Raji (cell line): ENCODE results near the gene CEBPG.

Source experiments
- POLR2A ChIP-seq: IDR thresholded peaks from 2 replicates; pipeline ENCODE4 v1.6.1; 2011; ENCODE audit warnings: low read depth, low read length, control low read depth; ENCODE audit not compliant: insufficient read depth

CEBPG gene

DNA sequence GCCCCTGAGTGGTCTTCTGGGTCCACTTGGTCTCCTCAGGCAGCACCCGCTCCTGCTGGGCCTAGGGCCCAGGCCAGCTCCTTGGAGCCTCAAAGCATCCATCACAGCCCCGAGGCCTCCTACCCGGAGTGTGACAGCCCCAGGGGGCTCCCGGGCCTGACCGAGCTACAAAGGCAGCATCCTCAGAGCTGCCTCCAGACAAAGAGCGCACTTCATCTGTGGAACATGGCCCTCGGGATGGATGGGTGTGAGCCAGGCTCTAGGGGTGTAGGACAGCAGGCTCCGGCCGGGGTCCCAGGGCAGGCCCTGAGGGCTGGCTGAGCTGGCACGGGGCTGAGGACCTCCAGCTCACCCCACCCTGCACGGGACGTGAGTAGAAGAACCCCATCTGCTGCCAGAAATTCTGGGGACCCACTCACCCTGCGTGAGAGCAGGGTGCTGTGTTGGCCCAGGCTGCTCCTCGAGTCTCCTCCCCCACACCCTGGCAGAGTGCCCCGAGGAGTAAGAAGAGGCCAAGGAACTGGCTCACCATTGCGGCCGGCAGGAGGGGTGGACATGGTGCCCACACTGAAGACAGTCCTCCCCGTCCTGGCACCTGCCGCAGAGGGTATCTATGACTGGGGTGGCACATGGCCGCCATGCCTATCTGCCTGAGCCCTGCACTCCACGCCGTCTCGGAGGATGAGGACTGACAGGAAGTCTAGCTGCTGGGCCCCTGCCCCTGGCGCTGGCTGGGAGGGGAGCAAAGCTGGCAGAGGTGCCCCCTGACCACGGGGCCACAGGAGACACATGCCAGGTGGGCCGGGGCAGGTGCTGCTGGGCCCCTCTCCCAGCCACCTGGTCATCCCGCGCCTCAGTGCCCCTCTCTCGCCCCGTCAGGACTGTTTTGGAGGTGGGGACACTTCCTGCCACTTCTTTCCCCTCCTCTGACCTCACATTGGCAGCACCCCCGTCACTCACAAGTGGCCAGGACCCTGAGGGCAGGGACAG lies 22.3 kb downstream of the CEBPG start:
- TF ChIP-seq POLR2A = no peak

- no peak for TF ChIP-seq POLR2A
These were observed 23.4 kb downstream of the CEBPG start for GRCh38 chr19:33396701-33397535.

DNA sequence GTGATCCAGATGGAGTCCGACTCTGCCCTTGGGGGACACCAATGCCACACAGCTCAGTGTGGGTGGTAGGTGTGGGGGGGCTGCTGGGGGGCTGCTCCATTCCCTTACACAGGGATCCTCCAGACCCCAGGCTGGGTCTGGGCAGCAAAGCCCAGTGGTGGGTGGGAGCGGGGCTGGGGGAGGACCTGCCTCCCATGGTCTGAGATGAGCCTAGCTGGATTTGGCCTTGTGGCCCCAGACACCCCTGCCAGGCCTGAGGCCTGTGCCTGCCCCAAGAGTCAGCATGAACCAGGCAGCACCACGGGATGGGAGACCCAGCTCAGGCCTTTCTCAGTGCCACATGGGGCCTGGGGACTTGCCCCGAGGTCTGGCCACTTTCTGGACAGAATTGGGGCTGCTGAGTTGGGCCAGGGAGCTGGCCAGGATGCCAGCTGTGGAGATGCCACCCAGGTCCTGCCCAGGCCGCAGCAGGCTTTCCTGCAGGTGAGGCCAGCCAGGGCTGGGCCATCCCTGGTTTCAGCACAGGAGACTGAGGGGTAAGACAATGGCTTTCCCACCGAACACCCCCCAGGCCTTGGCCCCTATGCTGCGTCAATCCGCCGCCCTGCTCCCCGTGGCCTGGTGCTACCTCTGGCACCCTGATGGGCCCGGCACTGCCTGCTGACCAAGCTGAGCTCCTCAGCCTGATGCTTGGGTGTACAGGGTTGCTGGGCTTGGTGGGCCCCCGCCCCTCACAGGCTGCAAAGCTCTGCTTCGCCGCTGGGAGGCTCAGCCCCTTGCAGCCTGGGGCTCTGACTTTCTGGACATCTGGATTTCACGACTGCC lies 24.2 kb downstream of the CEBPG start:
- TF ChIP-seq POLR2A = no peak

- TF ChIP-seq POLR2A = no peak
These were observed 25.0 kb downstream of the CEBPG start for GRCh38 chr19:33398361-33399060.

GRCh38 chr19:33399081-33399744 lies 25.7 kb downstream of the CEBPG start:
- TF ChIP-seq POLR2A = no peak

DNA sequence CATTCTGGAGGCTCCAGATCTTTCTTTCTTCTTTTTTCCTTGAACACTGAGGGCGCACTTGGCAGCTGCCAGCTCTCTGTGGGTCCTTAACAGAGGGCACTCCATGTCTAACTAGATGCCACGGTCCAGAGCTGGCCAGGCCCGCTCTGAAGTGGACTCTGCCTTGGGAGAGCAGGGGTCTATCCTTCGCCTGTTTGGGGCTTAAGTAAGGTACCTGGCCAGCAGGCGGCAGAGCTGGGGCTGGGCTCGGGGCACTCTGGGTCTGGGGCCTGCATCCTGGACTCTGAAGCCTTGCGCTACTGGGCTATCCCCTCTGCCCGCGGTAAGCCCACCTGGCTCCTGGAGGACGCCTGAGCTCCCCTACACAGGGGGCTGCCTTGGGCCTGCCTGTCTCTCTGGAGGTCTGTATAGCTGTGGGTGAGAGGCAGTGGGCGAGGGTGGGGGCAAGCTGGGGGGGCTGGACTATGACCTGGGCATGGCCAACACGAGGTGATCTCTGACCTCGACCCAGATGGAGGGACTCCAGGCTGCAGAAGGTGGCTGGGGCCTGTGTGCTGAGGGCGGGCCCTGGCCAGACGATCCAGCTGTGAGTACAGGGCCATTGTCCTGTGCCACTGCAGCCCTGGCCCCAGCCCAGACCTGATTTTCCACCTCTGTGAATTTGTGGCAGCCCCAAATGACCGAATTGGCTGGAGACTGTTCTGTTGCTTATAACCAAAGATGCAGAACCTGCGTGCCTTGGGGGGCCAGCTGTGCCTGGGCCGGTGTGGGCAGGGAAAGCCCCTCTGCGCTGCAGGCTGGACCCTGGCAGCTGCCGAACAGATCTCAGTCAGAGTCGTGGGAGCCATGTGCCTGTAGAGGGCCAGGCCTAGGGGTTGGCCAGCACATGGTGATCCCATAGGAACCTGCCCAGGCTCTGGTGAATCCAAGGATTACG lies 26.5 kb downstream of the CEBPG start:
- no peak for TF ChIP-seq POLR2A

GRCh38 chr19:33400856-33401682 lies 27.6 kb downstream of the CEBPG start:
- no peak for TF ChIP-seq POLR2A

DNA sequence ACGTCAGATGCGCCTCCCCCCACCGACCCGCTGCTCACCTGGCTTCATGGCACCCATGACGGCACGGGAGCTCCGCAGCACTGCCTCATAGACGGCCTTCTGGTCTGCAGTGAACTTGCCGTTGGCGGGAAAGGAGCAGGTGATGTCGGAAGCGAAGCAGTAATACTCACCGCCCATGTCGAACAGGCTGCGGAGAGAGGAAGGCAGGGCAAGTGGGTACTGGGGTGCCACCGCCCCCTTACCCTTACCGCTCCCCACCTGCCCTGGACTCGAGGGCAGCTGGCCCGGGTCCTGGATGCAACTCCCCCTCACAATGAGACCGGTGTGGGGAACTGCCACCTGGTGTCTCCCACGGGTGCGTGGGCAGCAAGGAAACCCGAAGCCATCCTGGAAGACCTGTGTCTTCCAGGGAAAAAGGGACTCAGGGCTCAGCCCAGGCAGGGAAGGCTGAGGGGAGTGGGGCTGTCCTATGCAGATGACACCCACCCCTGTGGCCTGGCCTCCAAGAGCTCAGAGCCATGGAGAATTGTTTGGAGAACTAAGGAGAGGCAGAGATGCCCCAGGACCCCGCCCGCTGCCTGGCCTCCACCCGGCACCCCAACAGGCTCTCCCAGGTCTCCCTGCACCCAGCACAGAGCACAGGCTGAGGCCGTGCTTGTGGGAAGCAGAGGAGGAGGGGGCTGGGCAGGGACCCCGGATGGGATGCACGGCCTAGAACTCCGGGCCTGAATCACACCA lies 28.3 kb downstream of the CEBPG start:
- TF ChIP-seq POLR2A = no peak

DNA sequence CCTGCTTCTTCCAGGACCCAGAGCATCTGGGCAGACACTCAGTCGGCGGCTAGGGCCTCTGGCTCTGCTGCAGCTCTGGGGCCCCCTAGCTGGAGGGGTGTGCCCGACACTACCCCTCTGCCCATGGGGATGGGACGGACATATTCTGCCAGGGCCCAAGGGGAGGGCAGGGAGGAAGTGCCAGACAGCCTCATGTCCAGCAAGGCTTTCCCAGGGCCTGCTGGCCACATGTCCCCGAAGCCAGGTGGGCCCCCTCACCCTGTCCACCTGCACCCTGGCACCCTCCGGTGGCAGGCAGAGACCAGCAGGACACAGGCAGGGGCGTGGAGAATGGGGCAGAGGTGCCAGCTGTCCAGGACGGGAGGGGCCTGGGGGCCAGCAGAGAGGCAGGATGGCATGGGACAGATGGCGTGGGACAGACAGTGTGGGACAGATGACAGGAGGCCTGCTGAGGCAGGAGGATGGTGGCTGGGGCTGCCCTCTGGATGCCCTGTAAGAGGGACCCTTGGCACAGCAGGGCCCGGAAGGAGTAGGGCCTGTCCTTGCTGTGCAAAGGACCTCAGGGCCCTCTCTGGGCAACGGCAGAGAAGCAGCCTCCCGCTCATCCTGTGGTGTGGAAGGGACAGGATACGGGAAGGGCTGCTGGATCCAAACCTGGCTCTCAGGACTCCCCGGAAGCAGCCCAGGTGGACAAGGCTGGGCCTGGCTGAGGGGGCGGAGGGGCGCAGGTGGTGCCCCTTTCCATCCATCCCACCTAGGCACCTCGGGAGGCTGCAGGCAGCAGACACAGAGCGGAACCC lies 29.1 kb downstream of the CEBPG start:
- TF ChIP-seq POLR2A = no peak

DNA sequence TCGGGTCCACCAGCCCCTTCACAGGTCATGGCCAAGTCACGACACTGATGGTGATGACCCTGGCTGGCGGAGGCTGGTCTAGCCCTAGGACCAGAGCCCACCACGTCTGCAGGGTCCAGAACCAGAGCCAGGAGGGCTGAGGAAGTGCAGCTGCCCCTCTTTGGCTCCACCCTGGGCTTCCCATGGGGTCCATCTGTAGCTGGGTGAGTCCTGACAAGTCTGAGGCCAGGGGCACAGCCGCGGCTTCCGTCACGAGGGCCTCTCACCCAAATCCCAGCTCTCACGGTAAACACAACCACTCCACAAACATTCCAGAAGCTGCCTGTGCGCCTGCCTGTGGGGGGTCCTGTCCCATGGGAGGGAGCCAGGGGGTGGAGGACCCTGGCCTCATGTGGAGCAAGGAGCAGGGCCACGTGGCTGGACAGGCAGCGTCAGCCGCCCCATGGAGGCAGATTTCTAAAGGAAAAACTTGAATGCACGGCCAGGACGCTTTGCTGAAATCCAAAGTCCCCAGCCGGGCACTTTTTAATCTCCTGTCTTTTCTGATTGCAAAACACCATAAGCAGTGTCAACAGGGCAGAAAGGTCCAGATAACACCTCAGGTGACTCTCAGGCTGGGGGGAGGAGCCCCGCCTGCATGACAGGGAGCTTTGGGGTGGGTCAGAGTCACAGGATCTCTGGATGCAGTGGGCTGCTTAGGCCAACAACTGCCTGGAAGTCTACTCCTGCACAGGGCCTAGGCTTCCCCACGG lies 29.9 kb downstream of the CEBPG start:
- TF ChIP-seq POLR2A = no peak

DNA sequence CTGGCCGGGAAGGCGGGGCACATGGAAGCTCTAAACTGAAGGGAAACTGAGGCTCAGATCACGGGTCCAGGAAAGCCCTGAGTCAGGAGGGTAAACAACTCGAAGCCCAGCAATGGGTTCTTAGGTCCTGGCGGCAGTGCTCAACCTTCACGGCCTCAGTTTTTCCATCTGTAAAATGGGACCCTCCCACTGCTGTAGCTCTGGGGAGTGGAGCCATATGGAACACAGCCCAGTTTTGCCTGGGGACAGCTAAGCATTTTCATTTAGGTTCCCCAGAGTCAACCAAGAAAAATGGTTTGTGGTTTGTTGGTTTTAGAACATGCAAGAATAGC lies 30.4 kb downstream of the CEBPG start:
- TF ChIP-seq POLR2A = no peak
